ENCODE data around the gene CAD.
A peak's percentile ranks its signal among the peaks of the same experiment; 100 is the strongest.
"Not testable (repeated sequence)": the region's sequence is repeated elsewhere in the genome, so short reads cannot be mapped to it uniquely, and the experiment has no call there.

CAD gene

GRCh38 chr2:27264753-27265535 is 47.8 kb downstream of the CAD start:
- peak in 1 of 2 donors; percentile 37 for DNase-seq
- Histone ChIP-seq H3K27me3 (peaks cover 0 to 76% of the 10 kb centered on the region in 2 donors), H3K4me1 (peaks cover 0 to 38% (median 36%) of the 10 kb centered on the region in 4 donors), H3K9me3 (no peaks in the 10 kb centered on the region), H3K4me3 (peak overlapping the region; percentile 11 to 35), H3K36me3 (no peaks in the 10 kb centered on the region), H3K27ac (no peak overlapping the region)
- peak in 1 of 2 experiments; percentile 16 for TF ChIP-seq CTCF (IDR thresholded peaks at IDR 0.05)
- intact Hi-C loops (cut with DNase I; ENCODE audit: low total_unique reads), result no loop called here

DNA sequence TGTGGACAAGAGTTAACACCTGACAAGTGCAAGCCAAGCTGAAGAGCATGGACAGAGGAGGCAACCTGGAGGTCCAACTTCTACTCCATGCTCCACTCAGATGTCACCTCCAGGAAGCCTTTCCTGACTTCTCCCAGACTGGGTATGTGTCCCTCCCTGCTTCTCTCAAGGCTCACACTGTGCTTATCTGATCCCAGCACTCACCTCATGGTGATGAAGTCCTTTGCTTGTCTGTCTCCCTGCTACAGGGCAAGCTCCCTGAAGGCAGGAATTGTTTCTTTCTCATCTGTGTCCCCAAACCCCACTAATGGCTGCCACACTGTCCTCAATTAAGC is 48.3 kb downstream of the CAD start:
- H3K36me3 ChIP-seq, result no peaks in the 10 kb centered on the region
- no peak overlapping the region for H3K27ac ChIP-seq
- H3K4me3 ChIP-seq, result no peak overlapping the region
- no peaks in the 10 kb centered on the region for H3K9me3 ChIP-seq
- no peak for DNase-seq
- peaks cover 0 to 38% (median 36%) of the 10 kb centered on the region in 4 donors for H3K4me1 ChIP-seq
- H3K27me3 ChIP-seq, result peaks cover 0 to 72% of the 10 kb centered on the region in 2 donors
- intact Hi-C loops (cut with DNase I; ENCODE audit: low total_unique reads), result no loop called here
- TF ChIP-seq CTCF (IDR thresholded peaks at IDR 0.05), result no peak

DNA sequence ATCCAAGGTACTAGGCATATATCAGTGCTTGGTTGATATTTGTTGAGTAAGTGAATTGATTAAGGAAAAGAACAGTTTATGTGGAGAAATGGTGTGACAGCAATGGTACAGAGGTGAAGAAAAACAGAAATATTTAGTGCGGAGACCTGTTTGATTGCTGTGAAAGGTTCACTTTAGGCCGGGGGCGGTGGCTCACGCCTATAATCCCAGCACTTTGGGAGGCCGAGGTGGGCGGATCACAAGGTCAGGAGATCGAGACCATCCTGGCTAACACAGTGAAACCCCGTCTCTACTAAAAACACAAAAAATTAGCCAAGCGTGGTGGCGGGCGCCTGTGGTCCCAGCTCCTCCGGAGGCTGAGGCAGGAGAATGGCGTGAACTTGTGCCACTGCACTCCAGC is 51.1 kb downstream of the CAD start:
- H3K9me3 ChIP-seq; H3K27ac ChIP-seq; H3K4me3 ChIP-seq; intact Hi-C loops (cut with DNase I; ENCODE audit: low total_unique reads); H3K36me3 ChIP-seq; DNase-seq: not testable (repeated sequence)
- Histone ChIP-seq H3K4me1 (peaks cover 0 to 20% (median 19%) of the 10 kb centered on the region in 4 donors), H3K27me3 (peaks cover 0 to 44% of the 10 kb centered on the region in 2 donors)

- Histone ChIP-seq H3K4me3 (no peak overlapping the region), H3K9me3 (no peaks in the 10 kb centered on the region), H3K36me3 (no peaks in the 10 kb centered on the region), H3K27me3 (peaks cover 0 to 31% of the 10 kb centered on the region in 2 donors), H3K27ac (no peak overlapping the region), H3K4me1 (peaks cover 0 to 1% (median under 1%) of the 10 kb centered on the region in 4 donors)
- intact Hi-C loops (cut with DNase I; ENCODE audit: low total_unique reads), result no loop called here
- DNase-seq, result no peak
- no peak for TF ChIP-seq CTCF (IDR thresholded peaks at IDR 0.05)
Measured at GRCh38 chr2:27270131-27270530, 53.0 kb downstream of the CAD start.

DNA sequence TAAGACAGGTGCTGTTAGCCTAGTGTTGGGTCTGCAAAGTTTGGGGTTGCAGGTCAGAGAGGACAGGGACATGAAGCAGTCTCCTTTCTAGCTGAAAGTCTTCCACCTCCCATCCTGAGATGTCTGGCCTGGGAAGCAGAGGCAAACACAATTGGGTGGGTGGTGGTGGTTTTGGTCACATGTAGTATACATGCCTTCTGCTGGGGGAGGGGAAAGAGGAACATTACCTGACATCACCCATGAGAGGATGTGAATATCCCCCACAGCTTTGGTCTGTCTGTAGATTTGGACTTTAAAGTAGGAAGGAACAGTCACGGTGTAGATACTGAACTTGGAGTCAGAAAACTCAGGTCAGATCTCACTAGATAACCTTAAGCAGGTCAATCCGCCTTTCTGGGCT is 53.5 kb downstream of the CAD start:
- DNase-seq, result no peak
- no peaks in the 10 kb centered on the region for H3K4me1 ChIP-seq
- no peaks in the 10 kb centered on the region for H3K36me3 ChIP-seq
- intact Hi-C loops (cut with DNase I; ENCODE audit: low total_unique reads), result no loop called here
- peaks cover 0 to 31% of the 10 kb centered on the region in 2 donors for H3K27me3 ChIP-seq
- TF ChIP-seq CTCF (IDR thresholded peaks at IDR 0.05), result no peak
- H3K27ac ChIP-seq, result no peak overlapping the region
- H3K4me3 ChIP-seq, result no peak overlapping the region
- H3K9me3 ChIP-seq, result no peaks in the 10 kb centered on the region

GRCh38 chr2:27271631-27272340 is 54.6 kb downstream of the CAD start:
- H3K36me3 ChIP-seq, result no peaks in the 10 kb centered on the region
- TF ChIP-seq CTCF (IDR thresholded peaks at IDR 0.05), result no peak
- H3K27me3 ChIP-seq, result peaks cover 0 to 21% of the 10 kb centered on the region in 2 donors
- intact Hi-C loops (cut with DNase I; ENCODE audit: low total_unique reads), result no loop called here
- H3K27ac ChIP-seq, result no peak overlapping the region
- no peaks in the 10 kb centered on the region for H3K9me3 ChIP-seq
- no peak for DNase-seq
- H3K4me1 ChIP-seq, result no peaks in the 10 kb centered on the region
- no peak overlapping the region for H3K4me3 ChIP-seq

- DNase-seq; H3K27ac ChIP-seq; H3K36me3 ChIP-seq; H3K4me3 ChIP-seq; H3K9me3 ChIP-seq; intact Hi-C loops (cut with DNase I; ENCODE audit: low total_unique reads); H3K4me1 ChIP-seq: not testable (repeated sequence)
- peaks cover 0 to 21% of the 10 kb centered on the region in 2 donors for H3K27me3 ChIP-seq
Measured at GRCh38 chr2:27272537-27273522, 55.7 kb downstream of the CAD start.
